Measurements from ENCODE around the gene NTM.
"Not testable (repeated sequence)": the region's sequence is repeated elsewhere in the genome, so short reads cannot be mapped to it uniquely, and the experiment has no call there.

Gene NTM

GRCh38 chr11:131370090-131370751 is at the start of gene NTM:
Gene NTM (plus strand): TSS chr11:131370615.
- DNase-seq (ENCODE audit: low spot score) = no peak

DNA sequence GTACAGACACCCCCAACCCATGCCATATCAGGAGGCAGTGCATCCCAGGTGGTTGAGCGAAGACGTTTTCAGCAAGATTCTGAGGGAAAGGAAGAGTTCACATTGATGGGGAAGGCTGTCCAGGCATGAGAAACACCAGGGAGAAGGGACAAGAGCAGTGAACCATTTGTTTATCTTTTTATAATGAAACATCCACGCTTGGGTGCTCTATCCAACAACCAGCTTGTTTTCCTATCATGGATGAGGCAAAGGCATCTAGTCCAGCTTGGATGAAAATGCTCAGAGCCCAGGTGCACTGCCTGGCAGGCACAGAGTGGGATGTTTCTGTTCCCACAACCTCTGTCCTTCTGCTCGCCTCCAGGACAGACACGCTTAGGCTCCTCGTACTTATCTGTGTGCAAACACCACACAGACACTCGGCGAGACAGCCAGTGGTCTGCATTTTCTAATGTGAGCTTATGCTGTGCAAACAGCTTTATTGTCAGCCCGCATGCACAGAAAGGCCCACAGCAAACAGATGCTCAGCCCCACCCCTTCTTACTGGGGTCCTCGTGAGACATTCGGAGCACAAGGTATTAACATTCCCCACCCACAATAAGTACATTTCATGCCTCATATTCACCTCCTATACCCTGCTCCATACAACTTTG is 45.4 kb upstream of the NTM start:
- DNase-seq (ENCODE audit: low spot score) = no peak

DNA sequence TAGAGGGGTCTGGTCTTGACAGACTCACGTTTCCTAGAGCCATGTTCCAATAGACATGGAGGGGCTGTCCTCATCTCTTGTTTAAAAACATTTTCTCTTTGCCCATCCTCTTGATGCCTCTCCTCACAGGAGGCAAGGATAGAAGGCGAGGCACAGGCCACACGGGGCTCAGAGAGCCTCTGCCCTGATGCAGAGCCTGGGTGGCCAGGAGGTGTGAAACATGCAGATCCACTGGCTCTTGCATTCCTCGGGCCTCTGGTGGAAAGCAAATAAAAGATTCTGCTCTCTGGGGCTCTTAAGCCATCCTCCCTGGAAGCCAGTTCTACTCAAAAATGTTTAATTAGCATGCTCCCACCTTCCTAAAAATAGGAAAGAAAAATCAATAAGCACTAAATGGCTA is 43.6 kb upstream of the NTM start:
- DNase-seq (ENCODE audit: low spot score) = no peak

DNA sequence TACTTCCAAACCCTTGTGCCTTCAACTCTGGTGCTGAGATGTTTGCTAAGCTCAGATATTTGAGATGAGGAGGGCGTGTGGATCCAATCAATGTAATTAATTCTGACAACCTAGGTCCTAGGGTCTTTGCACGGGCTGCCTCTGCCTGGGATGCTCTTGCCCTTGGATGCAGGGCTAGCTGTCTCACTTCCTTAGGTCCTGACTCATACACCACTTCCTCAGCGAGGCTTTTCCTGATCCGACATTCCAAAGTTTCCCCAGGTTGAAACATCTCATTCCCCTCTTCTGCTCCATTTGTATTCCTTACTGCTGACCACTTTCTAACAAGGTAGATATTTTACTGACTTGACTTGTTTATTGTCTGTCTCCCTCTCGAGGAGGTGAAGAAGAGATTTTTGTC is 43.0 kb upstream of the NTM start:
- DNase-seq (ENCODE audit: low spot score) = no peak

DNA sequence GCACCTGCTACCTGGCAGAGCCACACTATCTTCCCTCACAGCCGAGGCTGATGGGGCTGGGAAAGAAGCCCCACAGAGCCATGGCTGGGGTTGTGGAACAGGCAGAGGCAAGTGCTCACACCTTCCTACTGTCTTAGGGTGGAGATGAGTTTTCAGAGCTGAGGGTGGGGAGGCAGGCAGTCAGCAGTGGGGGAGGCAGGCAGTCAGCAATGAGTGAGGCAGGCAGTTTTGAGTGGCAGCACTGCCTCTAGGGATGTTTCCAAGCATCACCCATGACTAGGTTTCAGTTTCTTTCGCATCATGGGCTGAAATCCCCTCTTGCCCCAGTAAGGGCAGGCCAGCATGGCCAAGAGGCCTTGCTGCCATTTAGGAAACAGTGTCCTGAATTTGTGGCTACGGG is 41.6 kb upstream of the NTM start:
- no peak for DNase-seq (ENCODE audit: low spot score)

DNA sequence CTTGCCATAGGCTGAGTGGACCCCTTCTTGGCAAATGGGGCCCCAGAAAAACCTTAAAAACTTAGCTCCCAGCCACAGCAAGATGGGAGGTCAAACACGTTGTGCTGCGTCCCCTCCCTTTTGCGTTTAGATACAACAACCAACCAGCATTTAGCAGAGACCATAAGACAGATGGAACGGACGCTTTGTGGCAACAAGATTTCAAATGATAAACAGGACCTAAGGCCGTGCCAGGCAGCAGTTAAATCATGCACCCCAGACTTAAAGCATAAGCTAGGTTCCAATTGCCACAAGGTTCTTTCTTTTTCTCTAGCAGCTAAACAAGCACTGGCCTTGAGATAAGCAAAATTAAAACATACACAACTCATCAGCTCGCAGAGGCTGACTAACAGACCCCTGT is 39.4 kb upstream of the NTM start:
- no peak for DNase-seq (ENCODE audit: low spot score)

- DNase-seq (ENCODE audit: low spot score) = no peak
Observed at GRCh38 chr11:131331546-131331945, 38.9 kb upstream of the NTM start.

DNA sequence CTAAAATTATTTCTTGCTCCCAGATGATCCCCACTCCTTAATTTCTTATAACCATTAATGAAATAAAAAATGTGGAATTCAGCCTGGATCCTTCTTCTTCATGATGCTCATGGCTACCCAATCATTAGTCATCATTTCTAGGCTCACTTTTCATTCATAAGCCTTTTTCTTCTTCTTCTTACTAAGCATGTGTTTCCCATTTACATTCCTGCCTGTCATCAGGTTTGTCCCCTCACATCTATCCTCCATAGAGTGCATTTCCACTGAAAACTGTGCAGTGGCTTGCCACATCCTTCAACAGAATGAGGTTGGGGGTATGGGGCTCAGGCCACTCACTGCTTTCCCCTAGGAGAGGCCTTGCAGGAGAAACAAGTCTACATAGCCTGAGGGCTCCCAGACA is 35.8 kb upstream of the NTM start:
- DNase-seq (ENCODE audit: low spot score) = no peak

DNA sequence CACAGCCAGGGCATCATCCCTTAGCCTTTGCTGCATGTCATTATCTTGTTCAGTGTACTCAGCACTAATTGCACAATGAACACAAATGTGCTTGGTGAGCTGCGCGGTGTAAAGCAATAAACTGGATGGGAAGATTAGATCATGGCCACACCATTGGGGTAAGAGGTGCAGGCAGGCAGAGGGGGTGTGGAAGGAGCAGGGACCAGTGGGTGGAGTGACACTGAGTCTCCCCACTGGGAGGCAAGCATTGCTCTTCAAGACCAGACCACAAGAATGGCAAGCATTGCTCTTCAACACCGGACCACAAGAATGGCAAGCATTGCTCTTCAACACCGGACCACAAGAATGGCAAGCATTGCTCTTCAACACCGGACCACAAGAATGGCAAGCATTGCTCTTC is 28.5 kb upstream of the NTM start:
- not testable (repeated sequence) for DNase-seq (ENCODE audit: low spot score)

GRCh38 chr11:131342442-131342841 is 28.0 kb upstream of the NTM start:
- DNase-seq (ENCODE audit: low spot score) = not testable (repeated sequence)

DNA sequence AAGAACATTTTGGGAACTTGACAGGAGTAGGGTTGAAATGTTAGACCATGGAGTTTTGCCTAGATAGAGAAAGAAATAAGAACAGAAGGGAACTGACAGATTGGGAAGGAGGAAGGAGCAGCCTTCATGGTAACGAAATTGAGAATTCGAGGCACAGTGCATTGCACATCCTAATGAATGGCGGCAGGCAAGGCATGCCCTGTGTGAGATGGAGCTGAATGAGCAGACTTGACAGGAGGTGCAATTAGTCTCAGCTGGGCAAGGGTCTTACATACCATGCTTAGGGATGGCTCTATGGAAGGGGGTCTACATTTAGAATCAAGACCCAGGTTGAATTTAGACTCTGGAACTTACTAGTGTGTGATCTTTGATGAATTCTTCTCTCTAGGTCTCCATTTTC is 25.0 kb upstream of the NTM start:
- no peak for DNase-seq (ENCODE audit: low spot score)

- no peak for DNase-seq (ENCODE audit: low spot score)
Observed at GRCh38 chr11:131349368-131350086, 20.9 kb upstream of the NTM start.

DNA sequence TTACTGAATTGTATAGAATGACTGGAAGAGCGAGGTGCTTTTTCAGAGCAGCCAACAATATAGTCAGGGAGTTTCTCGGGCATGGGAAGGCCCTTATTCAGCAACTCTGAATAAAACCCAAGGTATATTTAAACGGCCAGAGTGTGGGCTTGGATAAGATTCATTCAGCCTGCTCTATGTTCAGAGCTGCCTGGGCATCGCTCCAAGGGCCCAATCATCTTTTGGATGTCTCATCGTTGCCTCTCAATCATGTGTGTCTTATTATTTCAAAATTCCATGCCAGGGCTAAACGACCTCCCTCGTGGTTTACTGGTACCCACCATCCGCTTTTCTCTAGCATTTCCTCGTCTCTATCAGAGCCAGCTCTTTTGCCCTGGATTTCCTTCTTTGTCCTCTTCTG is 19.5 kb upstream of the NTM start:
- no peak for DNase-seq (ENCODE audit: low spot score)

- no peak for DNase-seq (ENCODE audit: low spot score)
Observed at GRCh38 chr11:131351848-131352247, 18.6 kb upstream of the NTM start.

- no peak for DNase-seq (ENCODE audit: low spot score)
Observed at GRCh38 chr11:131353766-131354165, 16.6 kb upstream of the NTM start.

DNA sequence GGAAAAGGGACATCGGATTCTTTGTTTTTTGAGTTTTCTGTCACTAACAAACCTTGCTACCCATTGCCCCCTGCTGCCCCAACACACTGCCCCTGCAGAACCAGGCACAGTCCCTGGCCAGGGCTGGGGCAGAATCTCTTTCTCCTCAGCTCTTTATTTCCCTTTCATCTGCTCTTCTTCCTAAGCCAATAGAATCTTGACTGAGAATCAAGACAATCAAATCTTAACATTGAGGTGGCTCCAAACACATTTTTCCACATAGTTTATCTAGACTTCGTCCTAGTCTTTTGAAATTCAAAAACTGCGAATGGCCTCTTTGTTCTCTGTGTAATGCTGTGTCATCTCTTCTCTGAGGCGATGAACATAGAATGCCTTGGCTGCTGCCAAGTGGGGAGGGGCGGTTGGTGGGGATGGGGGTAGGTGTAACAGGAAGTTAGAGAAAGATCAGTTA is 16.1 kb upstream of the NTM start:
- peak; percentile 19 for DNase-seq (ENCODE audit: low spot score)

DNA sequence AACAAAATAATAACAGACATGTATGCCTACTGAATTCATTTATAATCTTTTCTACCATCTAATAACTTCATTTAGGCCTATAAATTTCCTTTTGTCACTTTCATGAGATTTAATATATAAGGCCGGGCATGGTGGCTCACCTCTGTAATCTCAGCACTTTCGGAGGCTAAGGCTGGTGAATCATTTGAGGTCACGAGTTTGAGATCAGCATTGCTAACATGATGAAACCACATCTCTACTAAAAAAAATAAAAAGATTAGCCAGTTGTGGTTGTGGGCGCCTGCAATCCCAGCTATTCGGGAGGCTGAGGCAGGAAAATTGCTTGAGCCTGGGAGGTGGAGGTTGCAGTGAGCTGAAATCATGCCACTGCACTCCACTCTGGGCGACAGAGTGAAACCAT is 14.2 kb upstream of the NTM start:
- no peak for DNase-seq (ENCODE audit: low spot score)

DNA sequence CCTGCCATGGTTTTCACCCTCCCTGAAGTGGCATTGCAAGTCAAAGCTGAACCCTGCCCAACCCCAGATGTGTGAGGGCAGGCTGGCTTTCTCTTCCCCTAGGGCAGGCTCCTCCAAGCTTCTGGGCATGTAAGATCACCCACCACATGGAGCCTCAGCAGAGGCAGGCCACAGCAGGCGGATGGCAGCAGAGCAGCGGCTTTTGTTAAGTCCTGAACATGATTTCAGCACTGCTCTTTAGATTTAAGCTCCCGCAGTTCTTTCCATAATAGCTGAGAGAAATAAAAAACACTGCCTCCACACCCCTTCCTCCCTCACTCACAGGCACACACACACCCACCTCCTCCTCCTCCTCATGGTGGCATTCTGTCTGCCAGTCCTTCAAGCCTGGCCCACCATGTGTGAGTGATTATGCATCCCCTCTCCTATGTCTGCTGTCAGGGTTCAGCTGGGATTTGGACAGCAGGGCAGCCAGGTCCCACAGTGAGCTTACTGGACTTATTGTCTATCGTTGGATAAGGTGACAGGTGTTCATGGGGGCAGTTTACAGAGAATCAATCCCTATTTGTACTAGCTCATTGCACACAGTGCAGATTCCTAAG is 5.0 kb upstream of the NTM start:
- no peak for DNase-seq (ENCODE audit: low spot score)

GRCh38 chr11:131370901-131371790 is 731 bp downstream of the NTM start:
- no peak for DNase-seq (ENCODE audit: low spot score)

GRCh38 chr11:131371791-131372104 is 1.3 kb downstream of the NTM start:
- DNase-seq (ENCODE audit: low spot score) = no peak

GRCh38 chr11:131372234-131372962 is 2.0 kb downstream of the NTM start:
- DNase-seq (ENCODE audit: low spot score) = no peak

Measured in iPS-NIHi11 (cell line).